ENCODE results near the gene CLEC20A.

CLEC20A gene

GRCh38 chr1:178458203-178458602, 38.6 kb downstream of the CLEC20A start:
- H3K4me3 ChIP-seq (ENCODE audit: low read length), result no peak overlapping the region
- no peak for TF ChIP-seq ZNF274 (IDR thresholded peaks at IDR 0.05; ENCODE audit: low read depth, low read length)

- H3K4me3 ChIP-seq (ENCODE audit: low read length), result no peak overlapping the region
- no peak for TF ChIP-seq ZNF274 (IDR thresholded peaks at IDR 0.05; ENCODE audit: low read depth, low read length)
Measured at GRCh38 chr1:178457651-178458050, 39.1 kb downstream of the CLEC20A start.

- TF ChIP-seq ZNF274 (IDR thresholded peaks at IDR 0.05; ENCODE audit: low read depth, low read length), result no peak
- no peak overlapping the region for H3K4me3 ChIP-seq (ENCODE audit: low read length)
Measured at GRCh38 chr1:178456472-178456871, 40.3 kb downstream of the CLEC20A start.

- no peak overlapping the region for H3K4me3 ChIP-seq (ENCODE audit: low read length)
Measured at GRCh38 chr1:178452013-178452412, 44.8 kb downstream of the CLEC20A start.

GRCh38 chr1:178451529-178451928, 45.2 kb downstream of the CLEC20A start:
- H3K4me3 ChIP-seq (ENCODE audit: low read length), result no peak overlapping the region

More at GRCh38 chr1:178452013-178452412, 44.8 kb downstream of the CLEC20A start:
- no peak for TF ChIP-seq ZNF274 (IDR thresholded peaks at IDR 0.05; ENCODE audit: low read depth, low read length)

GRCh38 chr1:178450871-178451270, 45.9 kb downstream of the CLEC20A start:
- no peak for TF ChIP-seq ZNF274 (IDR thresholded peaks at IDR 0.05; ENCODE audit: low read depth, low read length)
- no peak overlapping the region for H3K4me3 ChIP-seq (ENCODE audit: low read length)

More at GRCh38 chr1:178451529-178451928, 45.2 kb downstream of the CLEC20A start:
- no peak for TF ChIP-seq ZNF274 (IDR thresholded peaks at IDR 0.05; ENCODE audit: low read depth, low read length)

GRCh38 chr1:178442925-178443324, 53.8 kb downstream of the CLEC20A start:
- no peak overlapping the region for H3K4me3 ChIP-seq (ENCODE audit: low read length)
- no peak for TF ChIP-seq ZNF274 (IDR thresholded peaks at IDR 0.05; ENCODE audit: low read depth, low read length)

- TF ChIP-seq ZNF274 (IDR thresholded peaks at IDR 0.05; ENCODE audit: low read depth, low read length), result no peak
- H3K4me3 ChIP-seq (ENCODE audit: low read length), result no peak overlapping the region
Measured at GRCh38 chr1:178438432-178438831, 58.3 kb downstream of the CLEC20A start.

- no peak for TF ChIP-seq ZNF274 (IDR thresholded peaks at IDR 0.05; ENCODE audit: low read depth, low read length)
- no peak overlapping the region for H3K4me3 ChIP-seq (ENCODE audit: low read length)
Measured at GRCh38 chr1:178436899-178437298, 59.9 kb downstream of the CLEC20A start.

GRCh38 chr1:178434899-178435435, 61.8 kb downstream of the CLEC20A start:
- no peak for TF ChIP-seq ZNF274 (IDR thresholded peaks at IDR 0.05; ENCODE audit: low read depth, low read length)
- H3K4me3 ChIP-seq (ENCODE audit: low read length), result no peak overlapping the region

GRCh38 chr1:178434360-178434759, 62.4 kb downstream of the CLEC20A start:
- no peak overlapping the region for H3K4me3 ChIP-seq (ENCODE audit: low read length)
- no peak for TF ChIP-seq ZNF274 (IDR thresholded peaks at IDR 0.05; ENCODE audit: low read depth, low read length)

All from GM08714 (cell line).